Heart left ventricle (tissue), 16 donors: ENCODE results near the gene CLRN1. TPM values are rescaled to one million over a fixed set of nuclear protein-coding genes. Genes with fewer than 3 reads are reported as not detected.

Source experiments
- ATAC-seq, 4 donors: fragments of 200-7000 bp; cut with Tn5 transposase; one replicate each; pipeline ENCODE4 v1.9.1; 2020 to 2022; ENCODE audit warnings: moderate library complexity in 4 of 4, mild to moderate bottlenecking in 3 of 4, moderate number of reproducible peaks in 1 of 4
- DNase-seq, 5 donors: peaks; one replicate each; pipeline ENCODE4 v3.0.0-alpha.2; 2020
- H3K27ac ChIP-seq, 12 donors: fragments of 200-600 bp; sonication (generic) in 4 of 12; one replicate each; pipeline versions ENCODE4 v1.5.0 to v1.8.0; 2016 to 2022; ENCODE audit warnings: mild to moderate bottlenecking in 2 of 12
- H3K27me3 ChIP-seq, 9 donors: fragments of 200-600 bp; sonication (generic) in 2 of 9; one replicate each; pipeline versions ENCODE4 v1.5.1 to v1.8.0; 2016 to 2022; ENCODE audit warnings: mild to moderate bottlenecking in 3 of 9
- H3K36me3 ChIP-seq, 9 donors: fragments of 200-600 bp; sonication (generic) in 2 of 9; one replicate each; pipeline versions ENCODE4 v1.5.0 to v1.8.0; 2018 to 2022; ENCODE audit warnings: mild to moderate bottlenecking in 2 of 9
- H3K4me1 ChIP-seq, 12 donors: fragments of 200-600 bp; sonication (generic) in 4 of 12; one replicate each; pipeline versions ENCODE4 v1.5.0 to v1.8.0; 2016 to 2022; ENCODE audit warnings: mild to moderate bottlenecking in 3 of 12
- H3K4me3 ChIP-seq, 12 donors: fragments of 200-600 bp; sonication (generic) in 4 of 12; one replicate each; pipeline versions ENCODE4 v1.5.0 to v1.8.0; 2017 to 2022; ENCODE audit warnings: mild to moderate bottlenecking in 9 of 12, moderate library complexity in 4 of 12
- H3K9me3 ChIP-seq, 12 donors: fragments of 200-600 bp; sonication (generic) in 4 of 12; one replicate each; pipeline versions ENCODE4 v1.5.0 to v1.8.0; 2016 to 2022; ENCODE audit warnings: mild to moderate bottlenecking in 1 of 12
- POLR2A ChIP-seq, 2 donors: fragments of 450-650 bp; IDR thresholded peaks; one replicate each; pipeline ENCODE4 v1.6.1; 2017; ENCODE audit warnings: antibody characterized with exemption in 2 of 2, mild to moderate bottlenecking in 2 of 2, moderate library complexity in 2 of 2
- WGBS, 4 donors: extraction: QIAGEN DNeasy Blood & Tissue Kit in 2 of 4; methylation state at CpG; one replicate each; pipeline versions ENCODE4 v1.1.5 to v1.1.7; 2013 to 2018; 5-methylcytosine and 5-hydroxymethylcytosine counted together
- intact Hi-C, 10 donors: fragments of 100-400 bp; cut with DNase I; formaldehyde crosslinking; loops; one replicate each; pipeline versions ENCODE4 v1.11.1 to v1.14.2; 2022
- polyA plus RNA-seq, 2 donors: library from polyadenylated mRNA; stranded (reverse); fragments of 200-250 nt; gene quantifications; one replicate each; pipeline ENCODE4 v1.2.3, GENCODE V29; 2013
- total RNA-seq, 9 donors: library from RNA; depleted of rRNA in 2 of 9; stranded (reverse); fragments of >200 nt in 2 of 9; fragmentation: NEBNext Ultra II Directional in 3 of 9; extraction: Animal tissue kit (Norgen Biotek cat#: 25700) in 3 of 9; gene quantifications; one replicate each; pipeline versions ENCODE4 v1.1.0 to v1.2.4, GENCODE V29; 2016 to 2023
- TF ChIP-seq, protein P1 (sequence below), 12 donors: fragments of 200-600 bp; sonication (generic) in 4 of 12; IDR thresholded peaks; one replicate each; pipeline versions ENCODE4 v1.5.0 to v1.8.0; 2018 to 2022; ENCODE audit warnings: antibody characterized with exemption in 12 of 12, mild to moderate bottlenecking in 5 of 12
- donor health status: ischemic (EF 13 %, LVEDD 7.1; RV severe dilation, severe dysfunction).
- donor health status: healthy with polysubstance abuse.
- donor health status: DM: no; HTN: yes; CAD: no.
- donor health status: DM: no; HTN: no; CAD: no.
- donor health status: ischemic (EF 25% LVEDD 6.9; RV normal size, moderate dysfunction).
- donor health status: ischemic (EF 25% LVEDD 5.7; RV mildly dilated, moderate dysfunction).
- donor health status: healthy.
- donor health status: DM: yes; HTN: yes; CAD: no.
- donor health status: ischemic (EF 35%, LVEDD 5.7; RV mildly dilated, moderate dysfunction).
- donor health status: nonischemic (EF 11% LVEDD 7.7; RV severe dilation, severe dysfunction).
- donor health status: DM: yes; HTN: yes; CAD: no.
- donor health status: PGD.
- donor health status: ischemic (EF 29% LVEDD 5.4; RV normal size, mild dysfunction).
- donor health status: nonischemic (EF 23%, LVEDD 6.1; RV moderate dilation, normal function).

The CLRN1 gene
- total and polyA plus RNA-seq, 11 donors = not detected

DNA sequence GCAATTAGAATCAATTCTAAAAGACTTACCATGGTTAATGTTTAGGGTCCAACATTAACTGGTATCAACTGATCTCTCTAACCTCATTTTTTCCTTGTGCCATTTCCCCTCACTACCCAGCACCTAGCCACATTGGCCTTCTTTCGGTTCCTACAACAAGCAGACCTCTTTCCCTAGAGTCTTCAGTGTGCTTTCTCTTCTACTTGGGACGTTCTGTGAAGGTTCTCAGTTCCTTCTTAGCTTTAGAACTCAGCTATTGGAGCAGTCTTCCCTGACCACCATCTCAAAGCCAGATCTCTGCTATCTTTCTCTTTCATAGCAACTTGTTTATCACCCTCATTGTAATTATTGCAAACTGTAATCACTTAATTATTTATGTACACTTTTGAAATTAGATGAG lies 35.8 kb downstream of the CLRN1 start:
- H3K36me3 ChIP-seq = no peaks in the 10 kb centered on the region
- 47 to 62% (median 50%) methylated on average over 2 of the region's 2 CpGs for WGBS, 4 donors
- peaks cover 0 to 3% (median 0%) of the 10 kb centered on the region in 9 donors for H3K27me3 ChIP-seq
- ATAC-seq = no peak
- DNase-seq = no peak
- H3K4me1 ChIP-seq = no peaks in the 10 kb centered on the region
- H3K27ac ChIP-seq = no peak overlapping the region
- TF ChIP-seq, protein P1, sequence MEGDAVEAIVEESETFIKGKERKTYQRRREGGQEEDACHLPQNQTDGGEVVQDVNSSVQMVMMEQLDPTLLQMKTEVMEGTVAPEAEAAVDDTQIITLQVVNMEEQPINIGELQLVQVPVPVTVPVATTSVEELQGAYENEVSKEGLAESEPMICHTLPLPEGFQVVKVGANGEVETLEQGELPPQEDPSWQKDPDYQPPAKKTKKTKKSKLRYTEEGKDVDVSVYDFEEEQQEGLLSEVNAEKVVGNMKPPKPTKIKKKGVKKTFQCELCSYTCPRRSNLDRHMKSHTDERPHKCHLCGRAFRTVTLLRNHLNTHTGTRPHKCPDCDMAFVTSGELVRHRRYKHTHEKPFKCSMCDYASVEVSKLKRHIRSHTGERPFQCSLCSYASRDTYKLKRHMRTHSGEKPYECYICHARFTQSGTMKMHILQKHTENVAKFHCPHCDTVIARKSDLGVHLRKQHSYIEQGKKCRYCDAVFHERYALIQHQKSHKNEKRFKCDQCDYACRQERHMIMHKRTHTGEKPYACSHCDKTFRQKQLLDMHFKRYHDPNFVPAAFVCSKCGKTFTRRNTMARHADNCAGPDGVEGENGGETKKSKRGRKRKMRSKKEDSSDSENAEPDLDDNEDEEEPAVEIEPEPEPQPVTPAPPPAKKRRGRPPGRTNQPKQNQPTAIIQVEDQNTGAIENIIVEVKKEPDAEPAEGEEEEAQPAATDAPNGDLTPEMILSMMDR (IDR thresholded peaks at IDR 0.05) = no peak
- no peak for TF ChIP-seq POLR2A (IDR thresholded peaks at IDR 0.05)
- intact Hi-C loops = no loop called here
- no peak overlapping the region for H3K4me3 ChIP-seq
- H3K9me3 ChIP-seq = no peaks in the 10 kb centered on the region

DNA sequence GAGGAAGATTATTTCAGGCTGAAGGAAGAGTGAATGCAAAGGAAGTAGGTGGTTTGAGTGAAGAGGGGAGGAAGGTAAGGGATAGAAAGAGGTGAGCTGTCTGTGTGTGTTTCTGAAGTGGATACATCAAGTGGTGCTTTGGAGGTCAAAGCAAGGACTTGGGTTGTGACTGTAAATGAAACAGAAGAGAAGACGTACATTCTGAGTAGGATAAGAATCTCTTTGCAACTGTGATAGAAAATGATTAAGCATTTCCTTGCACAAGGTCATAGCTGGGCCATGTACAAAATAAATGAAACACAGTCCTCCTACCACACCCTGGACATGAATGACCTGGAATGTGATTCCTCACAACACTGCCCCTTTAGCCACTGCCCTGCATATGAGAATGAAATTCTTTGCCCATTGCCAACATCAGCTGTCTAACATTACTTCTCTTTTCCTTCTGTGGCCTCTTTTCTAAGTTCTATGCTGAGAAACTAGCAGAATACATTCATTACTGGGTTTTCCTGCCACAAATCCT lies 39.0 kb downstream of the CLRN1 start:
- no peaks in the 10 kb centered on the region for H3K36me3 ChIP-seq
- H3K4me3 ChIP-seq = no peak overlapping the region
- intact Hi-C loops = no loop called here
- H3K27ac ChIP-seq = no peak overlapping the region
- no peaks in the 10 kb centered on the region for H3K9me3 ChIP-seq
- no peak for ATAC-seq
- 3 to 15% (median 13%) methylated on average over 1 of the region's 1 CpG for WGBS, 4 donors
- no peak for TF ChIP-seq POLR2A (IDR thresholded peaks at IDR 0.05)
- TF ChIP-seq, protein P1 (IDR thresholded peaks at IDR 0.05) = no peak
- peaks cover 0 to 3% (median 0%) of the 10 kb centered on the region in 9 donors for H3K27me3 ChIP-seq
- H3K4me1 ChIP-seq = no peaks in the 10 kb centered on the region
- no peak for DNase-seq

DNA sequence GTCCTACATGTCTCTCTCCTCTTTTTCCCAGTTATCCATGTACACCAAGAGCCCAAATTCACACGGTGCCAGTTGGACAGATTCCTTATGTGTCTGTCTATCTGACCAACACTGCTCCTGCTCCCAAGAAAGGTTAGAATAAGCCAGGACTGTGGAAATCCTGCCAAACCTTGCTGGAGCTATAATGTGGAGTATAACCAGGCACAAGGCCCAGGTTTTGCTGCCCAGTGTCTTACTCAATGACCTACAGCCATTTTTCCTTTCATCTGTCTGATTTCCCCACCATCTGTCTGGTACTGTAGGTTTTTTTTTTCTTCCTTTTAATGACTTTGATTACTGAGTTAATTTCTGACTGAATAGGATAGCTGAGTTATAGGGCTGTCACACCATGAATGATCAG lies 40.8 kb downstream of the CLRN1 start:
- Histone ChIP-seq H3K4me3 (no peak overlapping the region), H3K4me1 (no peaks in the 10 kb centered on the region), H3K27ac (no peak overlapping the region), H3K27me3 (peaks cover 0 to 3% (median 0%) of the 10 kb centered on the region in 9 donors), H3K36me3 (no peaks in the 10 kb centered on the region), H3K9me3 (no peaks in the 10 kb centered on the region)
- no peak for DNase-seq
- no peak for TF ChIP-seq POLR2A (IDR thresholded peaks at IDR 0.05)
- TF ChIP-seq, protein P1 (IDR thresholded peaks at IDR 0.05) = no peak
- intact Hi-C loops = no loop called here
- peak in 2 of 4 donors; percentile 39 to 68 for ATAC-seq
- 47 to 76% (median 70%) methylated on average over 1 of the region's 1 CpG for WGBS, 4 donors

DNA sequence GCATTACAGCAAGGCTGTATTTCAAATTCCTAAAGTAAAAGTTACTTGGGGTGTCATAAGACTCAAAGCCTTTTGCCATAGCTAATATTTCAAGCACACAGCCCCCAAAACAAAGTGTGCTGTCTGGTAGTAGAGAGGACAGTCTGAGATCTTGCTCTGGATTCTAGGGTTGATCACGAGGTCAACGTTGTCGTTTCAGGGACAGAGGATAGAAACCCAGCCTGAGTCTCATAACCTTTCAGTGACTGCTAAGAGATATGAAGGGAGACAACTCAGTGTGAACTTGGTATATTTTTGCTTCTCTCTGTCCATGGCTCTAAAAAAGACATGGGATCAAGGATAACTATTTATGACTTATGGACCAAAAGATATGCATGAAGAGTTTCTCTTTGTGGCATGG lies 41.7 kb downstream of the CLRN1 start:
- TF ChIP-seq, protein P1 (IDR thresholded peaks at IDR 0.05) = no peak
- no peak for TF ChIP-seq POLR2A (IDR thresholded peaks at IDR 0.05)
- 48 to 70% (median 66%) methylated on average over 3 of the region's 3 CpGs for WGBS, 4 donors
- Histone ChIP-seq H3K4me1 (peaks cover 0 to 1% (median 0%) of the 10 kb centered on the region in 12 donors), H3K4me3 (no peak overlapping the region), H3K27ac (no peak overlapping the region), H3K36me3 (no peaks in the 10 kb centered on the region), H3K9me3 (no peaks in the 10 kb centered on the region), H3K27me3 (peaks cover 0 to 5% (median 0%) of the 10 kb centered on the region in 9 donors)
- ATAC-seq (no peak), DNase-seq (no peak)
- intact Hi-C loops = no loop called here
